HG03575 (cell line): ENCODE data around the gene CARTPT.

ENCODE experiments used
- ATAC-seq: cut with Tn5 transposase; IDR thresholded peaks from one replicate; pipeline ENCODE4 v1.9.1; 2021; ENCODE audit not compliant: unreplicated experiment, insufficient number of reproducible peaks, low FRiP score; ENCODE audit errors: extremely low read depth

CARTPT gene

GRCh38 chr5:71719063-71719964 lies at the start of gene CARTPT:
TSS of gene CARTPT (plus strand) at chr5:71719275. CDS start at chr5:71719294, 19 bp downstream.
- ATAC-seq = no peak

GRCh38 chr5:71677977-71678376 lies 41.1 kb upstream of the CARTPT start:
- ATAC-seq = no peak

- ATAC-seq = no peak
These were observed 39.4 kb upstream of the CARTPT start for GRCh38 chr5:71679714-71680113.

- ATAC-seq = no peak
These were observed 38.6 kb upstream of the CARTPT start for GRCh38 chr5:71680510-71680909.

- ATAC-seq = no peak
These were observed 37.8 kb upstream of the CARTPT start for GRCh38 chr5:71681296-71681695.

- no peak for ATAC-seq
These were observed 34.8 kb upstream of the CARTPT start for GRCh38 chr5:71684309-71684708.

GRCh38 chr5:71693828-71694427 lies 25.1 kb upstream of the CARTPT start:
- ATAC-seq = no peak

GRCh38 chr5:71695071-71695470 lies 24.0 kb upstream of the CARTPT start:
- no peak for ATAC-seq

GRCh38 chr5:71695595-71695994 lies 23.5 kb upstream of the CARTPT start:
- ATAC-seq = no peak

- ATAC-seq = no peak
These were observed 21.1 kb upstream of the CARTPT start for GRCh38 chr5:71697967-71698366.

GRCh38 chr5:71699233-71699632 lies 19.8 kb upstream of the CARTPT start:
- no peak for ATAC-seq

GRCh38 chr5:71699751-71700150 lies 19.3 kb upstream of the CARTPT start:
- no peak for ATAC-seq

GRCh38 chr5:71700803-71701202 lies 18.3 kb upstream of the CARTPT start:
- ATAC-seq = no peak

GRCh38 chr5:71701407-71701806 lies 17.7 kb upstream of the CARTPT start:
- no peak for ATAC-seq

GRCh38 chr5:71703941-71704340 lies 15.1 kb upstream of the CARTPT start:
- no peak for ATAC-seq

GRCh38 chr5:71705421-71705820 lies 13.7 kb upstream of the CARTPT start:
- ATAC-seq = no peak

- ATAC-seq = no peak
These were observed 12.2 kb upstream of the CARTPT start for GRCh38 chr5:71706906-71707305.

- ATAC-seq = no peak
These were observed 7.5 kb upstream of the CARTPT start for GRCh38 chr5:71711610-71712009.

GRCh38 chr5:71714911-71715310 lies 4.2 kb upstream of the CARTPT start:
- no peak for ATAC-seq

- ATAC-seq = no peak
These were observed 8.9 kb downstream of the CARTPT start for GRCh38 chr5:71727978-71728377.
